ENCODE measurements around the gene PLEKHF1. TPM values are rescaled to one million over a fixed set of nuclear protein-coding genes. Genes with fewer than 3 reads are reported as not detected.
A peak's percentile ranks its signal among the peaks of the same experiment; 100 is the strongest.

PLEKHF1 gene
- total and polyA plus RNA-seq, 2 of the 13 experiments (the other 11 are each of a cell fraction or from before 2014, with no cell fraction given) = 2.9 to 3.8 TPM

- H4K20me1 ChIP-seq (ENCODE audit: insufficient read depth, low read length) = no peaks in the 10 kb centered on the region
- H3K4me1 ChIP-seq (ENCODE audit: insufficient read depth, low read length) = peaks cover 36% of the 10 kb centered on the region
- FAIRE-seq (no peak), ATAC-seq (no peak), DNase-seq (ENCODE audit: low spot score) (no peak)
- POLR2A ChIA-PET = interaction anchor here (1.5 kb wide), 1 partner anchor 75 kb away, joined by 4 read pairs; the partner anchor contains the start of gene POP4
- H3K27ac ChIP-seq (ENCODE audit: extremely low read length, insufficient read depth, low read length) = no peak overlapping the region
- peaks cover 5 to 18% of the 10 kb centered on the region in 2 experiments for H3K27me3 ChIP-seq (ENCODE audit: control insufficient read depth in 1 of 2, insufficient read depth in 2 of 2, low read length in 2 of 2)
- H2AFZ ChIP-seq (ENCODE audit: low read length) = no peak overlapping the region
- no peaks in the 10 kb centered on the region for H3K9me3 ChIP-seq (ENCODE audit: low read length)
- H3K9ac ChIP-seq (ENCODE audit: insufficient read depth, low read depth, low read length) = no peak overlapping the region
- CTCF ChIA-PET (ENCODE audit: low intra/inter-chr PET ratio, low total read pairs) = no interaction called here
- in situ Hi-C loops (cut with HindIII; ENCODE audit: extremely low pct_ligation_motif_present, low pct_unique_long_range_greater_than_20kb) = no loop called here
- WGBS (ENCODE audit: low lambda C conversion rate) = 100% methylated on average over 1 of the region's 7 CpGs
- TF ChIP-seq HNRNPL (IDR thresholded peaks at IDR 0.05; ENCODE audit: low read depth, low read length) = 0 out of 2 replicates have a peak, but pooled peaks have one; percentile 3
- no peak for TF ChIP-seq ZFP37 (CRISPR knock-in tag; IDR thresholded peaks at IDR 0.05; ENCODE audit: borderline replicate concordance)
- intact Hi-C loops (cut with micrococcal nuclease; ENCODE audit: unreplicated experiment) = no loop called here
- H3K4me2 ChIP-seq (ENCODE audit: low read depth, low read length) = no peak overlapping the region
- H3K36me3 ChIP-seq (replicated peaks in 1 of 2; ENCODE audit: control insufficient read depth in 1 of 2, insufficient read depth in 2 of 2, low read length in 2 of 2) = no peaks in the 10 kb centered on the region
- H3K79me2 ChIP-seq (ENCODE audit: insufficient read depth, low read length) = no peaks in the 10 kb centered on the region
- BruUV-seq (replicated peaks) = no TSS peak
- H3K4me3 ChIP-seq (replicated peaks in 1 of 3; ENCODE audit: insufficient read depth in 1 of 3, low read depth in 2 of 3, low read length in 3 of 3) = no peak overlapping the region
Measured at GRCh38 chr19:29680937-29681336, 15.7 kb downstream of the PLEKHF1 start.

DNA sequence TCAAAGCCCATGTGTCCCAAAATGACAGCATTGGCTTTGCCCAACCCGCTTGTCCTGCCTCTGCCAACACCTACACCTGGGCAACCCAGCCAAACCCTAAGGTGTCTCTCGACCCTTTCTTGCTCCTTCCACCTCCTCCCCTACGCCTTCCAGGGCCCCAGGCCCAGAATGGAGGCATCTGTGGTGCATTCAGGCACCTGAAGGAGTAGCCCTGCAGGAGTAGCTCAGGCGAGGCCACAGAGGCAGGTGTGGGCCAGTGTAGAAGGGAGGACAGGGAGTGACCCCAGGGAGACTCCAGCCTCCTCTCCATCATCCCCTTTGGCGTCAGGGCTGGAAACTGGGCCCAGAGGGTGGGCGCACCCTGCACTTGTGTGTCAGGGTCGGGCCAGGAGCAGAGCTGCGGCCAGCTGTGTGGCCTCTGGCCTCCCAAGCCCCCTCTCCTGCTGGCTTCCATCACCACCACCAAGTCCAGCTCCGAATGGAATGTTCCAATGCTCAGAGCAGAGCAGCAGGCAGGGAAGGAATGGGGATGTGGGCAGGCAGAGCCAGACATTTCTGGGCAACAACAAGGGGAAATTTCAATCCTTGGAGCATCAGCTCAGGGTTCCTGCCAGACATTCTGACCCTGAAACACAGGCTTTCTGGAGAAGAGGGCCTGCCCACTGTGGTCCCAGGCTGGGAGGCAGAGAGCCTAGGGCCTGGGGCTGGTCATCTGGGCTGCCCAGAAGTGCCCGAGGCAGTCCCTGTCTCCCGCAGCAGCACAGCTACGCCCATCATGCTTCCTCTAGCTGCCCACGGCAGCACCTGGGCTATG lies 16.4 kb downstream of the PLEKHF1 start:
- Histone ChIP-seq H3K4me3 (replicated peaks in 1 of 3; ENCODE audit: insufficient read depth in 1 of 3, low read depth in 2 of 3, low read length in 3 of 3) (no peak overlapping the region), H3K4me1 (ENCODE audit: insufficient read depth, low read length) (peaks cover 32% of the 10 kb centered on the region), H3K9ac (ENCODE audit: insufficient read depth, low read depth, low read length) (no peak overlapping the region), H3K4me2 (ENCODE audit: low read depth, low read length) (peak overlapping the region; percentile 27; the same call in 1 of the 2 replicates), H3K36me3 (replicated peaks in 1 of 2; ENCODE audit: control insufficient read depth in 1 of 2, insufficient read depth in 2 of 2, low read length in 2 of 2) (no peaks in the 10 kb centered on the region), H3K79me2 (ENCODE audit: insufficient read depth, low read length) (no peaks in the 10 kb centered on the region), H3K27ac (ENCODE audit: extremely low read length, insufficient read depth, low read length) (no peak overlapping the region), H3K9me3 (ENCODE audit: low read length) (no peaks in the 10 kb centered on the region), H2AFZ (ENCODE audit: low read length) (no peak overlapping the region), H4K20me1 (ENCODE audit: insufficient read depth, low read length) (no peaks in the 10 kb centered on the region), H3K27me3 (ENCODE audit: control insufficient read depth in 1 of 2, insufficient read depth in 2 of 2, low read length in 2 of 2) (peaks cover 5 to 18% of the 10 kb centered on the region in 2 experiments)
- in situ Hi-C loops (cut with HindIII; ENCODE audit: extremely low pct_ligation_motif_present, low pct_unique_long_range_greater_than_20kb) (no loop called here), intact Hi-C loops (cut with micrococcal nuclease; ENCODE audit: unreplicated experiment) (no loop called here)
- DNase-seq (ENCODE audit: low spot score) = no peak
- CTCF ChIA-PET (ENCODE audit: low intra/inter-chr PET ratio, low total read pairs) = no interaction called here
- POLR2A ChIA-PET = interaction anchor here (1.5 kb wide), 1 partner anchor 76 kb away, joined by 4 read pairs; the partner anchor contains the start of gene POP4
- no peak for FAIRE-seq
- BruUV-seq (replicated peaks) = no TSS peak
- no peak; the same call in 2 of the 3 replicates for ATAC-seq
- TF ChIP-seq HNRNPUL1 (IDR thresholded peaks at IDR 0.05; ENCODE audit: low read depth, low read length) = no peak
- no peak for TF ChIP-seq SP4 (CRISPR knock-in tag; IDR thresholded peaks at IDR 0.05)
- TF ChIP-seq ZNF44 (CRISPR knock-in tag; IDR thresholded peaks at IDR 0.05) = no peak
- no peak for TF ChIP-seq HBP1 (CRISPR knock-in tag; IDR thresholded peaks at IDR 0.05; ENCODE audit: low read depth)
- WGBS (ENCODE audit: low lambda C conversion rate) = 35% methylated on average over 5 of the region's 13 CpGs
